Activated T-cell treated with anti-CD3 and anti-CD28 coated beads for 1 hour (primary cell): Measurements from ENCODE around the gene OR10T2.
"Not testable (repeated sequence)": the region's sequence is repeated elsewhere in the genome, so short reads cannot be mapped to it uniquely, and the experiment has no call there.

Experiments
- DNase-seq: peaks from one replicate; pipeline ENCODE4 v3.0.0-alpha.2; 2020; ENCODE audit warnings: low read depth

The OR10T2 gene

GRCh38 chr1:158398818-158399514 lies at the start of gene OR10T2:
Gene OR10T2 (minus strand): TSS chr1:158399466. CDS start chr1:158399466, 0 bp downstream.
- no peak for DNase-seq

- no peak for DNase-seq
Observed at GRCh38 chr1:158445376-158445775, 46.1 kb upstream of the OR10T2 start.

GRCh38 chr1:158434741-158435140 lies 35.5 kb upstream of the OR10T2 start:
- no peak for DNase-seq

- DNase-seq: not testable (repeated sequence)
Observed at GRCh38 chr1:158430163-158430562, 30.9 kb upstream of the OR10T2 start.

- DNase-seq: no peak
Observed at GRCh38 chr1:158426137-158426536, 26.9 kb upstream of the OR10T2 start, which contains the start of gene OR10K2. Gene OR10K2 (minus strand): TSS chr1:158426237. CDS start chr1:158420866, 5,371 bp downstream.

DNA sequence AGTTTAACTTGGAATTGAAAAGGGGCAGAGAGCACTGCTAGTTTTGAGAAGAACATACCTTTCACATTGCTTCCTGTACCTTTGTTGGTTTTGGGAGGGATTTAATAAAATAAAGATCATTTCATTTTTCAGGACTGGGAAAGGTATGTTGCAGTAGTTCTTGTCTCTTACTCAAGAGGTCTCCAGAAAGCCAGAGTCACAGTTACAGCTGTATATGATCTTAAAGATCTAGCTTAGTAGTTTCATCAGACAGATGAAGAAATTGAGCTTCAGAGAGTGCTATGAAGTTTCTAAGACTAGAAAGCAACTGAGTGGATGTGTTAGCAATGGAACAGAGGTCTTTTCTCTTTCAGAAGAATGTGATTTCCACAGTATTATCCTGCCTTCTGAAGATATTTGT lies 25.8 kb upstream of the OR10T2 start:
- DNase-seq: no peak

- no peak for DNase-seq
Observed at GRCh38 chr1:158422212-158422611, 22.9 kb upstream of the OR10T2 start.

DNA sequence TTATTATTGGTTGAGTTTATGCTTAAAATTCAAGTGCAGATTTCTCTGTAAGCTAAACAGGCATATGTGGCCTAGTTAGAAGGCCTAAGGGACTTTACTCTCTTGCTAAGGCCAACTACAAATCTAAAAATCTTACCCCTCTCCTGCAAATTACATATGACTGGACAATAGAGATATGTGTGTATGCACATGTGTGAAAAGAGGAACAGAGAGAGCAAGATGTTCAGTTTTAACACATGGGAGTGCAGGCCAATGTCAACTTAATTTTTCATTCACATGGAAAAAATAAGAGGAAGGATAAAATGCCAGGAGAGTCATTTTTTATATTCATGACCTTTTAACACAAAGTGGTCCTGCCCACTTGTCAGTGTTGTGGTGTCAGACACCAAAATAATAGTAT lies 18.3 kb upstream of the OR10T2 start:
- DNase-seq: no peak

DNA sequence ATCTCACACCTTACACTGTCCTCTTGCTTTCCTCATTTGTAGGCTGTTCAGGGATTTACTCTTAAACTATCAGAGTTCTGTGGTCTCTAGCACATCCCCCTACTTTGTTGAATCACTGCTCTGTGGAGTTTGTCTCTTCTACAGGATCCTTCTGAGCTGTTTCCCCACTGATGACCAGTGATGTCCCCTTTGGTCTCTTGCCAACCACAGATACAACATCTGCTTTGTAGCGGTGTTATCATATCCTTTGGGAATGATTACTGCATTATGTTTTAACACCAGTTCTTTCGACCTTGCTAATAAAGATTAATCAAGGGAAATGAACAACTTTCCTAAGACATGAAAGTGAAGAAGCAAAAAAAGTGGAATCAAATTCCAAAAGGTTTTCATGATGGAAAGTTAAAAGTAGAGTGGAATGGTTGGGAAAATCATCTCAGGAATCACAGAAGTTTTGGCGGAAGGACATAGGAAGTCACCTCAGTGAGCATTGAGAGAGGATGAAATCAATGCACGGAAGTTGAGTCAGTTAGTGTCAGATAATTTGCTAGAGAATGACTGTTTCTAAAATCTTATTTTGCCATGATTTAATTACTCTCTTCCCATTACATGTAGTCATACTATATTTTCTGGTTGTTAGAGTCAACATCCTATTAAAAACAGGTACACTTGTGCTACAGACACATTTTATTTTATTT lies 15.5 kb upstream of the OR10T2 start:
- DNase-seq: no peak

- no peak for DNase-seq
Observed at GRCh38 chr1:158407092-158407491, 7.8 kb upstream of the OR10T2 start.

DNA sequence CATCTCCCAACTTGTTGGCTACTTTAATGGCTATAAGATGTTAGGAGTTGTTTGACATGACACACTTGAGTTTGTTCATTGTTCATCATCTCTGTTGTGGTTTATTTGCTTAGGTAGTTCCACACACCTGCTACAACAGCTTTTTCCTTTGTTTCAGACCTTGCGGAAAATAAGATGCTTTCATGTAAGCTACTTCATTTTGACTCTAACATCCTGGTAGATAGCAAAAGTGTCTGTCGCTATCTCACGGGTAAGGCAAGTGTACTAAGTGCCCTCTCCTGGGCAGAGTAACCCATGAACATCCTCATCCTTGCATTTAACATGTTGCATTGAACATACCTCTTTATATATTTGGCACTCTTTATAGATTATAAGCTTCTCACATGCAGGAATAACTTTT lies 1.6 kb upstream of the OR10T2 start:
- DNase-seq: no peak

DNA sequence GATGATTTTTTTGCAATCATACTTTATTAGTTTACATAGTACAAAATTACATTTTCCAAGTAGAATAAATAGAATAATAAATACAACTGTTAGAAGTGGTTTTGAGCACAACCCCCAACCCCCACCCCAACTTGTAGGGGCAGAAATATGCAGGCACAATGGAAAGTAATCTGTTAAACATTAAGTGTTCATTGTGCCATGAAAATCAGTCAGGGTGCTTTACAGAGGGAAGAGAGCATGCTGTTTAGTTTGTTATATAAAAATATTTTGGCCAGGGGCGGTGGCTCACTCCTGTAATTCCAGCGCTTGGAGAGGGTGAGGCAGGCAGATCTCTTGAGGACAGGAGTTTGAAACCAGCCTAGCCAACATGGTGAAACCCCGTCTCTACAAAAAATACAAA lies 2.6 kb downstream of the OR10T2 start:
- no peak for DNase-seq

DNA sequence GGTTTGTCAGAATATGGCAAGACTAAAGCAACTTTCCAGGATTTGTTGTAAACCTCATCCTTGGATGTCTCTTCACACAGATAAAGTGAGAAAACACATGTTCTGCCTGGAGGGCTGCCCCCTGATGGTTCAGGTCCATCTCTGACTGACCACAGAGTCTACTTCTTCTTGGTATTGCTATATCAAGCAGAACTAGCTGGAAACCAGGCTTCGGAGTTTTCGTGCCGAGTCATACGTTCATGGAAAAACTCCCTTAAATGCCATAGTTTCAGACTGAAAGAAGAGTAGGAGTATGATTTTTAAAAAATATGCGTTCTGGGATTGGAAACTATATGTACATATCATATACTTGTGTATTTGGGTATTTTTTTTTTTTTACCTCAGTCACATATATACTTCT lies 5.8 kb downstream of the OR10T2 start:
- no peak for DNase-seq

DNA sequence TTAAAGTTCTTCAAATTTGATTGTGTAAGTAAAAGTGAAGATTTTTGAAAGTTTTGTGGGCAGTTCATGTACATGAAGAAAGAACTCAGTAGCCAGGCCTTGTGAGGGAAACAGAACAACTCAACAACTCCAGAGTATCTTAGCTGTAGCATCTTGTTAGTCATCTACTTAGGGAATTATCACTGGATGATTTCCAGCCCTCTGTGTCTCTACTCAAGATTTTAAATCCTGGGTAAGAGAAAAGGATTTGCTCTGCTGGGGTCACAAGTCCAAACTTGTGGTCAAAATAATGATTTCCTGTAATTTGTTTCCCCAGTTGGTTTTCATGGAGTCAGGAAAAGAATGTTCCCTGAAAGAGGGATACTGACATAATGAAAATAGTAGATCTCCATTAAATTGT lies 8.2 kb downstream of the OR10T2 start:
- DNase-seq: no peak

DNA sequence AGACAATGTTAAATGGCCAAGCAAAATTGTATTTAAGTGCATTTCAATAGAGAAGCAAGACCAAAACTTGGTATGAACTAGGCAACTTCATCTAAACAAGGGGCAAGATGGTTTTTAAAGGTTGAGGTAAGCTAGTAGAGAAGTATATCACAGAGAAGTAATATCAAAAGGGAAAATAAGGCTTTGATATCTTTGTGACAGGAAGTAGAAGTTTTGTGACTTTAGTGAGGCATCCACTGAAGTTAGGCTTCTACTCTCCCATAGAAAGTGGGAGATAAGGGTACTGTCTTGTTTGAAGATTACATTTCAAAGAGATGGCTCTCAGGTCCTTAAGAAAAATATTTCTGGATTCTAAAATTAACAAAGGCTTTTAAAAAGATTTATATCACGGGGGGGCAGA lies 8.9 kb downstream of the OR10T2 start:
- DNase-seq: no peak

DNA sequence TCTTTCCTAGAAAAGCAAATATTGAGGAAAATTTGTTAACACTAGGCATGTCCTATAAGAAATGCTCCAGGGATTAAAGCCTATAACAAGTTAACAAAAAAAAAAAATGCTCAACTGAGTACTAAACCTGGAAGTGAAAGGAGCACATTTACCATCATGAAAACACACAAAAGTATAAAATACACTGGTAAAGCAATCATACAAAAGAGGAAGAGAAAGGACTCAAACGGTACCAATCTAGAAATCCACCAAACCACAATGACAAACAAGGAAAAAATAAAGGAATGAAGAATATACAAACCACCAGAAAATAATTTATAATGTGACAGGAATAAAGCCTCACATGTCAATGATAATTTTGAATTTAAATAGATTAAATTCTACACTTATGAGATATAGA lies 24.4 kb downstream of the OR10T2 start:
- DNase-seq: no peak

- not testable (repeated sequence) for DNase-seq
Observed at GRCh38 chr1:158374101-158374500, 25.2 kb downstream of the OR10T2 start.

- no peak for DNase-seq
Observed at GRCh38 chr1:158371188-158371953, 27.9 kb downstream of the OR10T2 start.

GRCh38 chr1:158366783-158367182 lies 32.5 kb downstream of the OR10T2 start:
- DNase-seq: no peak

GRCh38 chr1:158362941-158363340 lies 36.3 kb downstream of the OR10T2 start:
- no peak for DNase-seq

DNA sequence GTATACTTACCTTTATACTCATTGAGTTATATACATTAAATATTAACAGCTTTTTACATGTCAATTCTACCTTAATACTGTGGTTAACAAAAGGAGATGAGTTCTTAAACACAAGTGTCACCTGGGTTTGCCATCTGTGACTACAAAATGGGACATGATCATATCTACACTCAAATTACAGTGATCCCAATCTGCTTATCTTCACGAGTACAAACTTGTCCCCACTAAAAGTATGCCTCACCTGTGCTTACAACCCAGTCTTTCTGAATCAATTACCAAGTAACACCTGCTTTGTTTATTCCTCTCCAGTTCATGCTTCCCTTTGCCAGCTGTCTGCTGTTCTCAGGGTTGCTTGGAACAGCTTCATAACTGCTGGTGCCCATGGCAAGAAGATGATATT lies 36.8 kb downstream of the OR10T2 start:
- DNase-seq: no peak

- DNase-seq: no peak
Observed at GRCh38 chr1:158357441-158357840, 41.8 kb downstream of the OR10T2 start.

DNA sequence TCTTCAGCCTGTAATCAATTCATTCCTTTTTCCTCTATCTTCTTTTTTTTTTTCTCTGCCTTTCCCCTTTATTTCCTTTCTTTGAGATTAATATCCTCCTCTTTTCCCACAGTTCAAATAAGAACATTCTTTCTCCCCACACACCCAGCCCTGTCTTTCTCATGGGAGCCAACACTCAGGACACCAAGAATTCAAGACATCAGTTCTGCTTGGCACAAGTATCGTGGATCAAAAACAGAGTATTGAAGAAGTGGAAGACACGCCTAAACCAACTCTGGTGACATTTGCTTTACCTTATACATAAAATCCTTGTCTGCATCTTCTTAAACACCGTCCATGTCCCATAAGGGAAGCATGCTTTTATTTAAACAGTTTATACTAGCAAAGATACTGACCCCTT lies 42.6 kb downstream of the OR10T2 start:
- DNase-seq: no peak
